Measurements from ENCODE around the gene ARL13B.

- TF ChIP-seq CTCF (conservative IDR thresholded peaks at IDR 0.05; ENCODE audit: low read depth, low read length) (no peak), EZH2 (IDR thresholded peaks at IDR 0.05; ENCODE audit: borderline replicate concordance, low read depth, low read length, poor library complexity, severe bottlenecking) (no peak)
These were observed 29.7 kb downstream of the ARL13B start for GRCh38 chr3:94009608-94010007.

Measured in A673 (cell line).